Astrocyte (in vitro differentiated cells and primary cell): Measurements from ENCODE around the gene AMMECR1.

ENCODE experiments used
- CTCF ChIP-seq: IDR thresholded peaks from 2 replicates; pipeline ENCODE4 v1.5.1; 2011; ENCODE audit warnings: low read depth, mild to moderate bottlenecking, inconsistent platforms, low read length, moderate library complexity; ENCODE audit not compliant: insufficient read depth
- EZH2 ChIP-seq: IDR thresholded peaks from 2 replicates; pipeline ENCODE4 v1.6.1; 2012; ENCODE audit warnings: mild to moderate bottlenecking, low read length, inconsistent platforms; ENCODE audit not compliant: insufficient read depth

GRCh38 chrX:110257889-110258288 lies 60.0 kb downstream of the AMMECR1 start:
- no peak for TF ChIP-seq CTCF
- no peak for TF ChIP-seq EZH2
